Neural crest cell (in vitro differentiated cells): ENCODE measurements around the gene RASGRP4. TPM values are rescaled to one million over a fixed set of nuclear protein-coding genes. Genes with fewer than 3 reads are reported as not detected.
"Not testable (repeated sequence)": the region's sequence is repeated elsewhere in the genome, so short reads cannot be mapped to it uniquely, and the experiment has no call there.

Source experiments
- DNase-seq: peaks from one replicate; pipeline ENCODE4 v3.0.0; 2021; ENCODE audit warnings: low read depth, mixed read lengths, low spot score
- H3K27ac Mint-ChIP-seq: one replicate; pipeline ENCODE4 v1.8.0; 2021; ENCODE audit warnings: mild to moderate bottlenecking, mixed read lengths; ENCODE audit not compliant: unreplicated experiment
- H3K27me3 Mint-ChIP-seq: 2 replicates; pipeline ENCODE4 v1.8.0; 2021; ENCODE audit warnings: low read depth, mild to moderate bottlenecking, mixed read lengths
- H3K36me3 Mint-ChIP-seq: 2 replicates; pipeline ENCODE4 v1.8.0; 2021; ENCODE audit warnings: low read depth, mild to moderate bottlenecking, mixed read lengths
- H3K4me1 Mint-ChIP-seq: 2 replicates; pipeline ENCODE4 v1.8.0; 2021; ENCODE audit warnings: mixed read lengths
- H3K4me3 Mint-ChIP-seq: one replicate; pipeline ENCODE4 v1.8.0; 2021; ENCODE audit warnings: mild to moderate bottlenecking, mixed read lengths
- H3K9me3 Mint-ChIP-seq: 2 replicates; pipeline ENCODE4 v1.8.0; 2021; ENCODE audit warnings: mixed read lengths
- CTCF ChIP-seq: fragments of 200-600 bp; sonication (generic); conservative IDR thresholded peaks from 2 replicates; pipeline ENCODE4 v1.5.0; 2021; ENCODE audit warnings: antibody characterized with exemption, mild to moderate bottlenecking
- total RNA-seq: library from RNA; stranded (reverse); gene quantifications from 2 replicates; pipeline ENCODE4 v1.2.1, GENCODE V29; 2021

The RASGRP4 gene
- total RNA-seq, 1 donor from 2014 or later, result 0.58 TPM

GRCh38 chr19:38430931-38431330 lies 4.9 kb upstream of the RASGRP4 start:
- TF ChIP-seq CTCF, result no peak
- Mint-ChIP-seq H3K4me1 (peaks cover 17% of the 10 kb centered on the region), H3K27me3 (peaks cover 9% of the 10 kb centered on the region), H3K9me3 (no peaks in the 10 kb centered on the region), H3K36me3 (no peaks in the 10 kb centered on the region), H3K4me3 (no peak overlapping the region), H3K27ac (no peak overlapping the region)
- DNase-seq, result no peak

GRCh38 chr19:38429811-38430156 lies 3.8 kb upstream of the RASGRP4 start:
- DNase-seq, result no peak
- Mint-ChIP-seq H3K9me3 (no peaks in the 10 kb centered on the region), H3K4me1 (peaks cover 13% of the 10 kb centered on the region), H3K4me3 (no peak overlapping the region), H3K36me3 (no peaks in the 10 kb centered on the region), H3K27ac (no peak overlapping the region), H3K27me3 (peaks cover 9% of the 10 kb centered on the region)
- no peak for TF ChIP-seq CTCF

GRCh38 chr19:38429055-38429810 lies 3.2 kb upstream of the RASGRP4 start:
- H3K27ac Mint-ChIP-seq, result no peak overlapping the region
- H3K4me3 Mint-ChIP-seq, result no peak overlapping the region
- peaks cover 6% of the 10 kb centered on the region for H3K27me3 Mint-ChIP-seq
- no peaks in the 10 kb centered on the region for H3K9me3 Mint-ChIP-seq
- no peak for DNase-seq
- H3K4me1 Mint-ChIP-seq, result peaks cover 10% of the 10 kb centered on the region
- no peaks in the 10 kb centered on the region for H3K36me3 Mint-ChIP-seq
- no peak for TF ChIP-seq CTCF

GRCh38 chr19:38427035-38427677 lies 1.1 kb upstream of the RASGRP4 start:
- H3K4me3 Mint-ChIP-seq, DNase-seq, H3K27me3 Mint-ChIP-seq, H3K4me1 Mint-ChIP-seq, H3K9me3 Mint-ChIP-seq, H3K36me3 Mint-ChIP-seq, H3K27ac Mint-ChIP-seq: not testable (repeated sequence)

GRCh38 chr19:38425222-38425809 lies 703 bp downstream of the RASGRP4 start:
- Mint-ChIP-seq H3K4me1 (peaks cover 4% of the 10 kb centered on the region), H3K27me3 (peaks cover under 1% of the 10 kb centered on the region), H3K36me3 (no peaks in the 10 kb centered on the region), H3K4me3 (no peak overlapping the region), H3K9me3 (no peaks in the 10 kb centered on the region), H3K27ac (no peak overlapping the region)
- TF ChIP-seq CTCF, result no peak
- DNase-seq, result no peak

GRCh38 chr19:38424272-38424671 lies 1.7 kb downstream of the RASGRP4 start:
- Mint-ChIP-seq H3K27ac (peak overlapping the region; percentile 19), H3K9me3 (no peaks in the 10 kb centered on the region), H3K4me1 (peaks cover 4% of the 10 kb centered on the region), H3K27me3 (peaks cover 5% of the 10 kb centered on the region), H3K4me3 (no peak overlapping the region), H3K36me3 (no peaks in the 10 kb centered on the region)
- no peak for TF ChIP-seq CTCF
- DNase-seq, result no peak
